Urinary bladder (tissue), 4 donors: ENCODE data around the gene ANKRD9. TPM values are rescaled to one million over a fixed set of nuclear protein-coding genes. Genes with fewer than 3 reads are reported as not detected.
"Not testable (repeated sequence)": the region's sequence is repeated elsewhere in the genome, so short reads cannot be mapped to it uniquely, and the experiment has no call there.

ENCODE experiments used
- DNase-seq: peaks from one replicate; pipeline ENCODE4 v3.0.0-alpha.2; 2015; ENCODE audit errors: extremely low spot score
- H3K27ac ChIP-seq: one replicate; pipeline ENCODE4 v1.5.1; 2013; ENCODE audit warnings: low read depth, mild to moderate bottlenecking, moderate library complexity
- H3K36me3 ChIP-seq: one replicate; pipeline ENCODE4 v1.6.1; 2013; ENCODE audit warnings: mild to moderate bottlenecking, moderate library complexity; ENCODE audit not compliant: insufficient read depth
- H3K4me1 ChIP-seq: one replicate; pipeline ENCODE4 v1.6.1; 2013; ENCODE audit warnings: mild to moderate bottlenecking, moderate library complexity; ENCODE audit not compliant: insufficient read depth
- H3K4me3 ChIP-seq: one replicate; pipeline ENCODE4 v1.5.1; 2013; ENCODE audit warnings: low read depth, low read length
- WGBS: extraction: QIAGEN DNeasy Blood & Tissue Kit; methylation state at CpG from one replicate; pipeline ENCODE4 v1.1.7; 2013; 5-methylcytosine and 5-hydroxymethylcytosine counted together
- polyA plus RNA-seq: library from polyadenylated mRNA; stranded (reverse); fragments of 200-250 nt; gene quantifications from one replicate; pipeline ENCODE4 v1.2.3, GENCODE V29; 2013
- total RNA-seq: library from RNA; depleted of rRNA; stranded (reverse); fragments of >200 nt; gene quantifications from one replicate; pipeline ENCODE4 v1.2.3, GENCODE V29; 2014
- donor health status: healthy with polysubstance abuse.
- donor health status: healthy.

The ANKRD9 gene
- total and polyA plus RNA-seq, 2 donors: 4.3 to 13.5 TPM

GRCh38 chr14:102544046-102544746 is 34.6 kb upstream of the ANKRD9 start:
- no peak for DNase-seq
- WGBS: 20% methylated on average over 43 of the region's 43 CpGs
- H3K4me3 ChIP-seq: peak overlapping the region; percentile 17
- peaks cover 2% of the 10 kb centered on the region for H3K4me1 ChIP-seq
- H3K36me3 ChIP-seq: no peaks in the 10 kb centered on the region
- no peak overlapping the region for H3K27ac ChIP-seq

GRCh38 chr14:102541771-102542170 is 32.2 kb upstream of the ANKRD9 start:
- Histone ChIP-seq H3K4me1 (peaks cover 2% of the 10 kb centered on the region), H3K27ac (no peak overlapping the region), H3K36me3 (no peaks in the 10 kb centered on the region), H3K4me3 (no peak overlapping the region)
- DNase-seq: no peak
- 85% methylated on average over 10 of the region's 10 CpGs for WGBS

GRCh38 chr14:102541029-102541491 is 31.5 kb upstream of the ANKRD9 start:
- DNase-seq, H3K36me3 ChIP-seq, H3K27ac ChIP-seq, H3K4me1 ChIP-seq, H3K4me3 ChIP-seq: not testable (repeated sequence)
- 92% methylated on average over 14 of the region's 14 CpGs for WGBS

- H3K36me3 ChIP-seq: no peaks in the 10 kb centered on the region
- H3K4me1 ChIP-seq: peaks cover 2% of the 10 kb centered on the region
- WGBS: 41% methylated on average over 29 of the region's 29 CpGs
- H3K4me3 ChIP-seq: no peak overlapping the region
- no peak overlapping the region for H3K27ac ChIP-seq
- peak; percentile 63 for DNase-seq
Measured at GRCh38 chr14:102540315-102541028, 30.9 kb upstream of the ANKRD9 start.

GRCh38 chr14:102539544-102540314 is 30.2 kb upstream of the ANKRD9 start:
- Histone ChIP-seq H3K4me3 (no peak overlapping the region), H3K36me3 (no peaks in the 10 kb centered on the region), H3K4me1 (peaks cover 2% of the 10 kb centered on the region), H3K27ac (no peak overlapping the region)
- peak; percentile 83 for DNase-seq
- 50% methylated on average over 17 of the region's 17 CpGs for WGBS

GRCh38 chr14:102538602-102539543 is 29.3 kb upstream of the ANKRD9 start:
- no peaks in the 10 kb centered on the region for H3K36me3 ChIP-seq
- H3K4me3 ChIP-seq: no peak overlapping the region
- no peak overlapping the region for H3K27ac ChIP-seq
- no peaks in the 10 kb centered on the region for H3K4me1 ChIP-seq
- no peak for DNase-seq
- WGBS: 74% methylated on average over 25 of the region's 25 CpGs

GRCh38 chr14:102537981-102538601 is 28.5 kb upstream of the ANKRD9 start:
- no peak overlapping the region for H3K27ac ChIP-seq
- DNase-seq: no peak
- H3K4me1 ChIP-seq: no peaks in the 10 kb centered on the region
- H3K4me3 ChIP-seq: no peak overlapping the region
- WGBS: 68% methylated on average over 15 of the region's 15 CpGs
- H3K36me3 ChIP-seq: no peaks in the 10 kb centered on the region

- 79% methylated on average over 3 of the region's 3 CpGs for WGBS
- H3K36me3 ChIP-seq: no peaks in the 10 kb centered on the region
- no peak overlapping the region for H3K27ac ChIP-seq
- H3K4me3 ChIP-seq: no peak overlapping the region
- DNase-seq: no peak
- H3K4me1 ChIP-seq: no peaks in the 10 kb centered on the region
Measured at GRCh38 chr14:102532204-102532658, 22.7 kb upstream of the ANKRD9 start.

- Histone ChIP-seq H3K36me3 (no peaks in the 10 kb centered on the region), H3K27ac (no peak overlapping the region), H3K4me3 (no peak overlapping the region), H3K4me1 (no peaks in the 10 kb centered on the region)
- DNase-seq: no peak
- WGBS: 63% methylated on average over 13 of the region's 13 CpGs
Measured at GRCh38 chr14:102530828-102531478, 21.4 kb upstream of the ANKRD9 start.

GRCh38 chr14:102528431-102529170 is 19.0 kb upstream of the ANKRD9 start:
- H3K4me3 ChIP-seq: no peak overlapping the region
- no peaks in the 10 kb centered on the region for H3K4me1 ChIP-seq
- no peaks in the 10 kb centered on the region for H3K36me3 ChIP-seq
- WGBS: 85% methylated on average over 11 of the region's 11 CpGs
- no peak overlapping the region for H3K27ac ChIP-seq
- no peak for DNase-seq

- Histone ChIP-seq H3K4me3 (no peak overlapping the region), H3K36me3 (no peaks in the 10 kb centered on the region), H3K4me1 (no peaks in the 10 kb centered on the region), H3K27ac (no peak overlapping the region)
- WGBS: 84% methylated on average over 12 of the region's 12 CpGs
- no peak for DNase-seq
Measured at GRCh38 chr14:102525929-102526497, 16.4 kb upstream of the ANKRD9 start.
